NB4 (cell line): ENCODE results near the gene KRT85.
A peak's percentile ranks its signal among the peaks of the same experiment; 100 is the strongest.

Source experiments
- DNase-seq: peaks from one replicate; pipeline ENCODE4 v3.0.0; 2010; ENCODE audit warnings: low read depth
- H3K4me3 ChIP-seq: one replicate; pipeline ENCODE4 v1.5.1; 2011; ENCODE audit warnings: mild to moderate bottlenecking, low read depth, low read length, moderate library complexity
- CTCF ChIP-seq: IDR thresholded peaks from one replicate; pipeline ENCODE4 v1.5.1; 2012; ENCODE audit warnings: low read depth, low read length
- MAX ChIP-seq: IDR thresholded peaks from 2 replicates; pipeline ENCODE4 v1.6.1; 2011; ENCODE audit warnings: low read depth, low read length
- MYC ChIP-seq: IDR thresholded peaks from 2 replicates; pipeline ENCODE4 v1.6.1; 2011; ENCODE audit warnings: low read depth, low read length
- POLR2A ChIP-seq: IDR thresholded peaks from 2 replicates; pipeline ENCODE4 v1.6.1; 2011; ENCODE audit warnings: mild to moderate bottlenecking; ENCODE audit not compliant: insufficient read length; ENCODE audit errors: extremely low read depth

Gene KRT85

DNA sequence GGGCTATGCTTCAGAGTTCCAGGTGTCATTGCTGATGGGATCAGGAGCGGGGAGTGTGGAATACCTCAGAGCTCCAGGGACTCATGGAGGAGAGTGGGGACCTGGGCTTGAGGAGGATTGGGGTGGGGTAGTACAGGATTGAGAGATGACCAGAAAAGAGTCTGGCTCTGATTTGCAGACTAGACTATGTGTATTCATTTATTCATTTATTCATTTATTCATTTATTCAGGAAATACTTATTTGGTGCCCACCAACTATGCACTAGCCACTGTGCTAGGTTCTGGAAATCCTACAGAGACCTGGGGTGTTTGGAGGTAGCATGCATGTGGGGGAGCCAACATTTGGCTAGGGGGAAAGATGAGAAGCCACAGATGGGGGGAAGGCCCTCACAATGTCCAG, 45.2 kb downstream of the KRT85 start:
- no peak overlapping the region for H3K4me3 ChIP-seq
- no peak for TF ChIP-seq CTCF
- no peak for TF ChIP-seq MYC
- no peak for TF ChIP-seq POLR2A
- TF ChIP-seq MAX = no peak
- DNase-seq = no peak

GRCh38 chr12:52321418-52321817, 45.9 kb downstream of the KRT85 start:
- TF ChIP-seq MAX (no peak), MYC (no peak), CTCF (no peak), POLR2A (no peak)
- H3K4me3 ChIP-seq = no peak overlapping the region
- DNase-seq = no peak

GRCh38 chr12:52320784-52321400, 46.4 kb downstream of the KRT85 start, which contains the start of gene KRT83:
TSS of gene KRT83 (minus strand) at chr12:52321398. CDS start at chr12:52321335, 63 bp downstream.
- no peak within 1 kb of the TSS for H3K4me3 ChIP-seq
- TF ChIP-seq MAX (no peak), MYC (no peak)
- DNase-seq = no peak

GRCh38 chr12:52319097-52319496, 48.2 kb downstream of the KRT85 start:
- TF ChIP-seq POLR2A (no peak), CTCF (peak; percentile 7)
- DNase-seq = peak; percentile 38
- no peak overlapping the region for H3K4me3 ChIP-seq

DNA sequence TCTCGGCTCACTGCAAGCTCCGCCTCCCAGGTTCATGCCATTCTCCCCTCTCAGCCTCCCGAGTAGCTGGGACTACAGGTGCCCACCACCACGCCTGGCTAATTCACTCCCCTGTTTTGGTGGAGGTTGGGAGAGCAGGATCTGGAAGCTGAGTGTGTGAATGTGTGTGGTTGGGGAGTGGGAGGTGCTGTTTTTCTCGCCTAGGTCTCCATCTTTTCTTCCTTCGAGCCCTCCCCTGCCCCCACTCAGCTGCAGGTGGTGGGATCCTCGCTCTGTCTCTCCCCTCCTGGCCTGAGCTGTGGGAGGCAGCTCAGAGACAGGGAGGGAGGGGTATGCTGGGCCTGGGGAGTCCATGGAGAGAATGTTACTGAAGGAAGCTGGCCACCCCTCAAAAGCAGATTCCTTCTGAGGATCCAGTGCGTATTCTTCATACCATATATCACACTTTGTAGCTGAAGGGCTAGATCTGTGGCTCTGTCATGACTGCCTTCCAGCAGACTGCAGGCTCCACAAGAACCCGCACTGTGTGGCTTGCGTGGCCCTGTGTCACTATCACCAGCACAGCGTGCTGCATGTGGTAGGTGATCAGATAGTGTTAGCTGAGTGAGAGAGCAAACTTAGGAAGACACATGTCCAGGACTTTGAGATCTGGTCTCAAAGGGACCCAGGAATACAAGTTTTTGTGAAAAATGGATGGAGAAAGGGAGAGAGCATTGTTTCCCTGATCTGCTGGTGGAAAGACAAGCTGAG, 48.9 kb downstream of the KRT85 start:
- TF ChIP-seq MAX (no peak), CTCF (no peak), POLR2A (no peak), MYC (no peak)
- no peak for DNase-seq
- H3K4me3 ChIP-seq = no peak overlapping the region

DNA sequence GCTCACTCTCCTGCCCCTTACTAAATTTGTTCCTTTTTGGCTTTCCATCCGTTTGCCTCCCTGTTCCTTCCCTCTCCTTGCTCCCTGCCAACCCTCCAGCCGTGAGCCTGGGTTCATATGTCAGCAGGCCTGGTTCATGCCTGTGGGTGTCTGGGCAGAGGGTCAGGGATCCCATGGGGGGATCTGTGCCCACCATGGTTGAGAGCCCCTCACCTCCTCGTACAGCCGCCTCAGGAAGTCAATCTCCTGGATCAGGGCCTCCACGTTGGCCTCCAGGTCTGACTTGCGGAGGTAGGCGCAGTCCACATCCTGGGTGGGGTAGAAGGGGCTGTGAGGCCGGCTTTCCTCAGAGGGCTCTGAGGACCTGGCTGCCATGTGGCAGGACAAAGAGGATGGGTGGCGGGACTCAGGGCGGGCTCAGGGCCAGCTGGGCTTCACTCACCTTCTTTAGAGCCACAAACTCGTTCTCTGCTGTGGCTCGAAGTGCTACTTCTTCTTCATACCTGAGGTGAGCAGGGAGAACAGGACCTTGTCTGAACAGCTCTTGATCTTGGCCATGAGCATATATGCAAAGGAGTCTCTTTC, 49.7 kb downstream of the KRT85 start:
- H3K4me3 ChIP-seq = no peak overlapping the region
- DNase-seq = no peak
- no peak for TF ChIP-seq POLR2A

DNA sequence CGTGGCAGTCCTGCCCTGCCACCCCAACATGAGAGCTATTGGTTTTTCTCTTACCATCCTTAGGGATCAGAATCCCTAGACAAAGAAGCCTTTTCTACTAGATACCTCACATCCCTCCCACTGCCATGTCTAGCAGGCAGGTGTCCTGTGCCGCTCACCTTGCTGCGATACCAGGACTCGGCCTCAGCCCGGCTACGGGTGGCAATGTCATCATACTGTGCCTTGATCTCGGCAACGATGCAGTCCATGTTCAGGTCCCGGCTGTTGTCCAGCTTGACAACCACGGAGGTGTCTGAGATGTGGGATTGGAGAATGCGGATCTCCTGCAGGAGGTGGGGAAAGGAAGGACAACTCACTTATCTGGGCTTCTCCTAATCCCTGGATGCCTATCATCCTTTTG, 50.6 kb downstream of the KRT85 start:
- TF ChIP-seq CTCF (no peak), MAX (no peak), POLR2A (no peak), MYC (no peak)
- DNase-seq = no peak
- H3K4me3 ChIP-seq = no peak overlapping the region
